Fibroblast of skin of abdomen (primary cell): Measurements from ENCODE around the gene CDC7.

Source experiments
- DNase-seq: peaks from one replicate; pipeline ENCODE4 v3.0.0-alpha.2; 2013

Gene CDC7

DNA sequence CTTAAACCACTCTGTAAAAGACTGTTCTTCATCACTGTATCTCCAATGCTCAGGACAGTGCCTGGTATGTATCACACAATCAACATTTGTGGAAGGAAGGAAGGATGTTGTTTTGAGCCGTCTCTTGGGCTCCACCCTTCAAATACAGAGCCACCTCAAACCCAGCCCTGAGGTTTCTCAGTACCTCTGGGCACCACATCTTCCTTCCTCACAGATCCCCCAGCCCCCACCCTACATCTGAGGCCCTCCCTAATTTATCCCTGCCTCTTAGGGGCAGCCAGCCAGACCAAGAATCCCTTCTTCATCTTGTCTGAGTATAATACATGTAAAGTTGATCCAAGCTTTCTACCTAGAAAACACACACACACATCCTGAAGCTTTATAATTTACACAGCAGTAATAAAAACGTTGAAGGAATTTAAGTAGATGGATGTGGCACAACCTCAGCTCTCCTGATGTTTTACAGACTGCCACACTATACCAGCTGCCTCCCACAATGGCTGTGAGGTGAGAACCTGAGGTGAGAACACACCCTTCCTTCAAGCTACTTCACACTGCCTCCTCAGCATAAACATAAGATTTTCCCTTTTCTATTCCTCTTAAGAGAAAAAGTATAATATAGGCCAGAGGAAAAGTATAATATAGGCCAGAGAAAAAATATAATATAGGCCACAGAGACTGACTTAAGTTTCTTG lies 48.5 kb downstream of the CDC7 start:
- DNase-seq = no peak

DNA sequence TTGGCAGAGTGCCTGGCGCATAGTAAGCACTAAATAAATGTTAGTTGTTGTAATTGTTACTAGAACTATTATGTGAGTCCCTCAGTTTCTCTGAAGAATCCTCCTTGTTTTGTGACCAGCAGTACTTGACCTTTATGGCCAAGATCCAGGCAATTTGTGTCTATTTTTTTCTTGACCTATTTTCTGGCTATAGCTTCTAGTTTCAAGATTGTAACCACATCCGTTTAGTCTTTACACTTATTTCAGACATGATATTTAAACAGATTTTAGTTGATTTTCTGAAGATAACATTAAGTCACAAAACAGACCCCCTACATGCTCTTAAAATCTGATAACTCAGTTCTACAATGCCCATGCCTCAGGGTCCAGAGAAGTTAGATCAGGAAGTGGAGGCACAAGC lies 50.3 kb downstream of the CDC7 start:
- no peak for DNase-seq

DNA sequence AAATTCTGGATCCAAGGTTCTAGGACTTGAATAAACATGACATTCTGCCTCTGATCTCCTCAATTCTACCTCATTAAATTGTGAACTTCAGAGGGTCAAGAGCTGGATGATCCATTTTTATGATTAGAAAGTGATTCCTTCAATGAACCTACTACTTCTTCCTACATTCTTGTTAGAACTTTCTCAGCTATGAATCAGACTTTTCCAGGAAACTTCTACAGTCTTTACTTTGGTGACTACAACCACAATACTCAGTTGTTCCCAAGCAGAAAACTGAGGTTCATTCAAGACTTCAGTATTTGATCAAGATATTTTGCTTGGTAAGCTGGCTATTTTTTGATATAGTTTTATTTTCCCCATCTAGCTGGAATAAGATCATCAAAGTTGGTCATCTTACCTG lies 51.4 kb downstream of the CDC7 start:
- no peak for DNase-seq

DNA sequence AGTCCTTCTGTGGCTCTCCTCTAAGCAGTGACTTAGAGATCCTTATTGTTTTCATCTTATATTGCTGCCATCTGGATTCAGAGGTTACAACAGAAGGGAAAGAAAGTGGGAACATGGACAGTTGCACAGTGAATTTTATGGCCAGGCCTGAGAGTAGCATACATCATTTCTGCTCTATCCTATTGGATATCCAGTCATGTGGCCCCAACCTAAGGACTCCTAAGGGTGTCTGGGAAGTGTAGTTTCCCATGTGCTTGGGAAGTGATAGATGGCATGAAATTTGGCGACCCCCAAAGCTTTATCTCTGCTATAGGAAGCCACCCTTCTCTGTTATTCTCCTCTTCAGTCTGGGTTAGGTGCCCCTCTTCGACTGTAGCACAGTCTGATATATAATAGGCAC lies 51.9 kb downstream of the CDC7 start:
- no peak for DNase-seq

DNA sequence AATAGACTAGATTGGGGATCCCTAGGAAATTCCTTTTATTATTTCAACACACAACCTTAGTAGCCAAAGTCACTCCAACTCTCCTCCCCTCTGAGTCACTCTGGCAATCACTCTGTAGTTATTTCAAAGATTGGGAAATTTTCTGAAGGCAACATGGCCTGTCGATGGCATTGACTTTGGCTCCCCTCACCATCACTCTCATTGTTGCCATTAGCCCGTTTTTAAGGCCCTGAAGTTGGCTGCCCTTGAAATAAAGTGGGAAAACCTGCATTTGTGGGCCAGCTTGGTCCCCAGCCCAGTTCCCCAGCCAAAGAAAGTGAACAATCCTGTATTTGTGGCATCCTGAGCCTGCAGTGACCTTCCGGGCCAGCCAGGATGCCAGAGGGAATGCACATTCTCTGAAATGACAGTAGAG lies 52.5 kb downstream of the CDC7 start:
- DNase-seq = peak; percentile 77

DNA sequence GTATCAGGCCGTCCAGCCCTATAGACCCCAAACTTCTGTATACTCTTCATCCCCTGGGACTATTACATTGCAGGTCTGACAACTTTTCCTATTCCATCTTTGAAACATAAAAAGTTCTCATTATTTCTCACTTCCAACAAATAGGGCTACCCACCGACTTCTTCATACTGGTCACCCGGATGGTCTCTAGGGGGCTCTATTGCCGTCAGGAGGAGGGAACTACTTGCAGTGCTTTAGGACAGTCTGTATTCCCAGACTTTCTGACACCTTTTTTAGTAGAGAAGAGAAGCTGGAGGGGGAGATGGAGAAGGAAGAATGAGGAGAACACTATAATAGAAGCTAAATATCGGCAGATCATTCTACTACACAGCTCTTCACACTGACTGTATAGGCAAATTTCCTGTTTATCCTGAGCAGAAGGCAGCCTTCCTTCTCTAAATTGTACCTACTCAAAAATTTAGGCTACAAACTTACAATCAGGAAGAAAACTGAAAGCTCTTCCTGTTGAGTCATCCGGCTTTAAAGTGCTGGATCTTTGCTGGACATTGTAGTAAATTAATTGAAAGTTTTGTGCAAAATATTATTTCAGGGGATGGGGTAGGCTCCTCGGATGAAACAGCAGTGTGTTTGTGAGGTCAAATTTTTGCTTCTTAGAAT lies 54.6 kb downstream of the CDC7 start:
- peak; percentile 33 for DNase-seq

DNA sequence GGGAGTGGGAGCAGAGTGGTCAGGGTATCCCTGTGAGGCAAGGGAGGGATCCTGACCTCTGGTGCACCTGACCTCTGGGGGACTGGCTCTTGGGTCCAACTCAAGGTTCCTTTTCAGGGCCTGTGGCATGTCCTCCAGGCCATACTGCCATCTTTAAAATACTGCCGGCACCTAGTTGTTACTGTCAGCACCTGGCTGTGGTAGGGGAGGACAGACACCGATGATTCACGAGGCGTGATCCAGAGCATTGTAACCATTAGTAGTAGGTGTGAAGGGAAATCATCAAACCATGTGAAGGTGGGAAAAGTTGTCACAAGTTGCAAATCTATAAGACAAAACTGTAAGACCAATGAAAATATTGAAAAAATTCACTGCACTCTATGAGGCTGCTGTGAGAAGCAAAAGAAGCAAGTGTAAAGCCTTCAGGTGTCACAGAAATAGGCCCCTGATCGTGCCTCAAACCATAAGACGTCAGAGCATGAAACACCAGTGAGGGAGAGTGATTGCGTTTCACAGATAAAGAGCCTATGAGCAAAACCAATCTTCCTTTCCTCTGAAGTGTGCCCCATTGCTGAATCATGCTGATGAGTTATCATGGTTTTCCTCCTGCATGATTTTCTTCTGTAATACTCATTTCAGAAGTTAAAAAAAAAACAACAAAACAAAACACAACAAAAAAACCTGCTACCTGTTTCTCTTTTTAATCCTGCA lies 55.3 kb downstream of the CDC7 start:
- DNase-seq = peak; percentile 71

DNA sequence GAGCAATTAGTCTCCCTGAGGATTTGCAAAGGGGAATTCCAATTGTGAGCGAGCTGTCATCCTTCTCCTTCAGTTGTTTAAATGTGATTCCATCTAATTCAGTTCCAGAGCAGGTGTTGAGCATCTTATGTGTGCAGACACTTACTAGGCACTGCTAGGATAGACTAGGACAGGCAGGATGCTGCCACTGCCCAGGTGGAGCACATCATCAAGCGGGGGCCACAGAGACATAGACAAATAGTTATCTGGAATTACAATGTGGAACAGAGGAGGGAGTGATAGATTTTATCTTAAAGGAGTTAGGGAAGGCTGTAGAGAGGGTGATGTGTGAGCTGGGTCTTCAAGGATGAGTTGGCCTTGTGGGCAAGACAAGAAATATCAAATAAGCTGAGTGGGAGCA lies 55.9 kb downstream of the CDC7 start:
- DNase-seq = no peak

DNA sequence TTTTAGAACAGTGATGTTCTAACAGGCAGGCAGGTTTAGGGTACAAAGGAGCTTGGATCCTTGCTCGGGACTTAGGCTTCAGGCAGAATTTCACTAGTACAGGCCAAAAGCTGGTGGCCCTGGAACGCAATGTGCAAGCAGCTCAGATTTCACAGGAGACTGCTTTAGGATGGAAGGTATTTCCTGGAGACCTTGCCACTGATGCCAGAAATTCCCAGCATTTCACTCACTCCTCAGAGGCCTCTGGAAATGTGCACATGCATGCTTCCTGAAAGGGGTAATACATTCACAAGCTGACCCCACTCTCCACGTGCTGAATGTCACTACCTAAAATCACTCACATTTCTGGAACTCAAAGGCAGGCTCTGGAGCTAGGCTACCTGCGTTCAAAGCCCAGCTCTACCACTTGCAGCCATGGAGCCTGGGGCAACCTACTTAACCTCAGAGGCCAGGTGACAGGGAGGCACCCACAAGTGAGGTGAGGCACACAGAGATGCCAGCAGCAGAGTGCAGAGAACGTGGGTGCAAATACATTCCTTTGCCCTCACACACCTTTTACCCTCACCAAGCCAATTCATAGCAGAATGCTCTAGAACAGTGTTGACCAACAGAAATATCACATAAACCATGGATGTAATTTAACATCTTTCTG lies 56.5 kb downstream of the CDC7 start:
- DNase-seq = peak; percentile 63

DNA sequence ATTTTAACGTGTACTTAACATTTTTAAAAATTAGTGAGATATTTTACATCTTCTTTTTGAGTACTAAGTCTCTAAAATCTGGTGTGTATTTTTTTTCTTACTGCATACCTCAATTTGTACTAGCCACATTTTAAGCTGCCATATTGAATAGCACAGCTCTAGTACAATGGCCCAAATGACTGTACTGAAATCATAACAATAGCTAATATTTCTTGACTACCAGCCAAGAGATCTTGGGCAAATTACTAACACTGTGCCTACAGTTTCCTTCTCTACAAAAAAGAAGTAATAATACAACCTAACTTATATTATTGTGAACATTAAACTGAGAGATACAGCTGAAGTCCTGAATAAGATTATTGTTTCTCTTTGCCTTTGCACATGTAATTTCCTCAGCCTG lies 57.2 kb downstream of the CDC7 start:
- no peak for DNase-seq

DNA sequence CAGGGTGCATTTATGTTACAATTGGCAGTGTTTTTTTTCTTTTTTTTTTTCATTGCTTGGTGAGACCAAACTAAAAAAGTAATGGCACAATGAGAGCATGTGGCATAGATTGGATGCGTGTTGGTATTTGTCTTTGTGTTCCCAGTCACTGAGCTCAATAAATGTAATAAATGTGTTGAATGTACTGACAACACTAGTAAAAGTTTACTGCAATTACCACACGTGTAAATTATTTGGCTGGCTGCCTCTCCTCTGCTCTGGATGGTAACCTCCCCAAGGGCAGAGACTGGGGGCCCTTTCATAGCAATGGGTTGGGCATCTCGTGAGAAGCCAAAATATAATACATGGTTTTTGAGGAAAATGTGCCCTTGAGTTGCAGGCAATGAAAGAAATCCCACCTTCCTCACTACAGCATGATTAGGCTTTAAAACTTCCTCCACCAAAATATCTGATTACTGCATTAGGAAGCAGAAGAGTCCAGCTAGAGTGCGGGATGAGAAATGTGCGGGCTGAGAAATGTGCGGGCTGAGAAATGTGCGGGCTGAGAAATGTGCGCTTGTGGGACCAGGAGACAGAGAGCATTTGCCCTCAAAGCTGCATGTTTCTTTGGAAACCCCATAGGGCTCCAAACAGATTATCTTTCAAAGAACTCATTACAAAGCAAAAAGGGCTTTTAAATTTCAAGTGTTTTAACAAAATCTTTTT lies 58.5 kb downstream of the CDC7 start:
- no peak for DNase-seq

DNA sequence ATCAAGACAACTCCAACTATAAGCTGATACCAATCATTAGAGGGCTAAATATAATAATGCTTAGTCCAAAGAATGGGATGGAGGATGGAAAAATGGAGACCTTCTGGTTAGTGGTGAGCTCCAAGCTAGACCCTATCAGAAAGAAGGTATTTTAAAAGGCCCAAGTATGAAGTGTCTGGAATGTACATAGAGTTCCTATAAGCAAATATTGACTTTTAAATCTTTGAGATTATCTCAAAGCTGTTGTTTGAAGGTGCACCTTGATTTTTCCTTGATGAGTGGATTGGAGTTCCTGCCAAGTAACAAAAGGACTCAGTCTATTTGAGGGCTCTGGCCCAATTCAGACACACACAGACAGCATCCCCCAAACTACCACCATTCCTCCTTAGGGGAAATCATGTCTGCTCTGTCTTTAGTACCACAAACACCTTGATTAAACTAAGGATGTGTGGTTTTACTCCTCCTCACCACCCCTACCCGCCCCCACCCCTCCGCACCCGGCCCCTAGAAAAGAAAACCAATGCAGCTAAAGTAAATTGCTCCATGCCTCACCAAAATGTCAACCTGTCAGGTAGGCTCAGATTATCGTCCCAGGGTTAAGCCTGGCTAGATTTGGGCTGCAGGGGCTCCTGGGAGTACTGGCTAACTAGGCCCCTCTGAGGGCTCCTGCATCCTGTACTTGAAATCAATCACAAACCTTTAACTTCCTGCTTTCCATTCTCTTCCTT lies 59.4 kb downstream of the CDC7 start:
- DNase-seq = no peak

DNA sequence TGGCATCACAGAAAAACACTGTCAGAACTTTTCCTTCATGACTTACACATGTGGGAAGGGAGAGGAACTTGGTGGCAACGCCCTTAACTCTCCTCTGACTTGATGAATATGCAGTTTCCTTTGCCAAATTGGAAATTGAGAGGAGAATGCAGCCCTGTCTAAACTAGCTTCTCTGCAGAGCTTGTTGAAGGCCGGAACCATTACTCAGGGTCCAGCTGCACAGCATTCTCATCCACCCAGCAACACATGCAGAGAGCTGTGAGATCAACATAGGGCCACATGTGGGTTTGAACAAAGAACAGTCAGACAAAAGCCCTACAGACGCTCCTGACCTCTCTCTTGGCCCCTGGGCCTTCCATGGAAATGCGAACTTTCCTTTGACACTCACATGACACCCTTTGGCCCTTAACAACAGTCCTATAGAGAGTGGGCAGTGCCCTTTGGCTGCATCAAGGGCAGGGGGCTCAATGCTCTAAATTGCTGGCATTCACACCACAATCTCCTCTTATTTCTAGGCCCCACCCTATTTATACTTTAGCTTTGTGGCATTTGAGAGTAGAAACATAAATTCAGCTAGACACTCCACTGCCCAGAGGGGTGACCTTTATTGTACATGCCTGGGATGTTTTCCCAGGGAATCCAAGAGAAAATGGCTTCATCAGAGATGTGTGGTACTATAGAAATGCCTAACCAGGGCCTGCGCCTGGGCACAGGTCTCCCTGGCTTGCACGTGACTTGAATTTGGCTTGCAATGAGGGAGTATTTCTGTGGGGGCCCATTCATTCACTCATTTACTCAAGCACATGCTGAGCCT lies 64.4 kb downstream of the CDC7 start:
- peak; percentile 81 for DNase-seq

DNA sequence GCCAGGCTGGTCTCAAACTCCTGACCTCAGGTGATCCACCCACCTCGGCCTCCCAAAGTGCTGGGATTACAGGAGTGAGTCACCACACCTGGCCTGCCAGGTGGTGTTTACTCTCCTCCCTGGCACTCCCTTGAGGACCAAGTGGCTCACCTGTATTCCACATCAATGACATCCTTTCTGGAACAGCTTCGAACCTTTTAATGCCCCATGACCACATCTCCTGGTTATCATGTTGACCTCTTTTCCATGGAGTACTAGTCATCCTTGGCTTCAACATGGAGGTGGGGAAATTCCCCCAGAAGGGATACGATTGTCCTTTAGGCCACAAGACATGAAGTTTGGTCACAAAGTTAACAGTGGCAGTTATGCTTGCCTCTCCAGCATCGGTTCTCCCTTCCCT lies 66.9 kb downstream of the CDC7 start:
- DNase-seq = no peak

DNA sequence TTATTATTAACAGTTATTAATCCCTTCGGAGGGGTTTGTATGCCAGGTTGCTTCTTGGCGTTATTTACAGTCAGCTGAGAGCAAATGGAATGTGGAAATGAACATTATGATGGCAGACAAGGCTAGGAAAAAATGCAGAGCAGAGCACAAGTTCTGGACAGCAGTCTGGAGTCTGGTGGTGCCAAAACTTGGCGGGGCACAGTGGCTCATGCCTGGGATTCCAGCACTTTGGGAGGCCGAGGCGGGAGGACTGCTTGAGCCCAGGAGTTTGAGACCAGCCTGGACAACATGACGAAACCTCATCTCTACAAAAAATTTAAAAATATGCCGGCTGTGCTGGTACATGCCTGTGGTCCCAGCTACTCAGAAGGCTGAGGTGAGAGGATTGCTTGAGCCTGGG lies 67.6 kb downstream of the CDC7 start:
- no peak for DNase-seq

DNA sequence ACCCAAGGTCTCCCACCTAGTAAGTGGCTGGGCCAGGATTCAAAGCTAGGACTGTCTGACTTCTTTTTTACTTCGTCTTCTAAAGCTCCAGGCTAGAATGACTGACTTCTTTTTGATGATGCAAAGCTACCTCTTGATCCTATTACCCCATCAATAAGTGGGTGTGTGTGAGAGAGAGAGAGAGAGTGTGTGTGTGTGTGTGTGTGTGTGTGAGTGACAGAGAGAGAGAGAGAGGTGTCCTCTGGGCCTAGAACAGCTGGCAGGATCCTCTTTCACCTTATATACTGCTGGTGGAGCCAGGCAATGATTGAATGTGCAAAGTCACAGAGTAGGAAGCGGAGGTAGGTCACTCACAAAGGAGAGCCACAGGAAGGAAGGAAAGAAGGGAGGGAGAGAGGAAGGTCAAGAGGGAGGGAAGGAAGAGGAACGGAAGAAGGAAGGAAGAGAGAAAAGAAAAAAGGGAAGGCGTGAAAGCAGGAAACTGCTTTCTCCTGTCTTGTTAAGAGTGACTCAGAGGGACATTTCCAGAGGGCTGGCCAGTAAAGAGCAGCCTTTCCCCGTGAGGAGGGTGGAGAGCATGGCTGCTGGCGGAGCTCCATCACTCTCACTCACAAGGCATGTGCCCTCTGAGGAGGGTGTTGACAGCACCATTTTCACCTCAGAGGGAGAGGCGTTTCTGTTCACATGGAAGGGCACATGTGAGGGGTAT lies 68.9 kb downstream of the CDC7 start:
- peak; percentile 98 for DNase-seq

DNA sequence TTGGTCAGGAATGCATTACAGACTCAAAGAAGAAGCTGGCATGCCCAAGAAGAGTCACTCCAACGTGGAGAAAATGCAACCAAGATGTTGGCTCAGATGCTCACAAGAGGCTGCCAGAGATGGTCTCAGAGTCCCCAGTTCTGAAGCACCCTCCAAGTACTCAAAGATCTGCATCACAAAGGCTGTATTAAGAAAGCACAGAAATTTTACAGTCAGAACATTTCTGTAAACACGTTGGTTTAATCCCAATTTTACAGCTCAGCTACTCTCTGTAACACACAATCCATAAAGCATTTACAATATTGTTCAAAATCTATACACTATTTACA lies 69.4 kb downstream of the CDC7 start:
- DNase-seq = no peak

DNA sequence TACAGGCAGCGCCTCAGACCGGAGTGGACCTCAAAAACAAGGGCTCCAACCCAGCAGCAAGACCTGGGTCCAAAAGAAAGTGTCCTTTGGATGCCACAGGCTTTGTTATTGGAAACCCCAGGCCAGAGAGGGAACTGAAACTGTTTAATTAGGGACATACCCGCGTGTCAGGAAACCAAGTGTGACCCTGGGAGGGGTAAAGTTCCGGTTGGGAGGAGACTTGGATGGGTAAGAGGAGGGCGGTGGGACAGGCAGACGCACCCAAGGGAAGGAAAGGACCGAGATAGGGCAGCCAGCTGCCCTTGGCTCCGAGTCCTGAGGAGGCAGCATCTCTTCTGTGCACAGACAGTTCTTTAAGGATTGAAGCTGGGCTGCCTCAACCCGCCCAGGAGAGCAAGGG lies 71.4 kb downstream of the CDC7 start:
- no peak for DNase-seq
